Fibroblast of the aortic adventitia (primary cell): ENCODE results near the gene COG7. TPM values are rescaled to one million over a fixed set of nuclear protein-coding genes. Genes with fewer than 3 reads are reported as not detected.
"Not testable (repeated sequence)": the region's sequence is repeated elsewhere in the genome, so short reads cannot be mapped to it uniquely, and the experiment has no call there.

Experiments used
- DNase-seq: peaks from one replicate; pipeline ENCODE4 v3.0.0-alpha.2; 2010; ENCODE audit warnings: low read depth
- H3K4me3 ChIP-seq: 2 replicates; pipeline ENCODE4 v1.5.1; 2011; ENCODE audit warnings: low read depth, mild to moderate bottlenecking, control low read depth, low read length, moderate library complexity
- CTCF ChIP-seq: IDR thresholded peaks from 2 replicates; pipeline ENCODE4 v1.5.1; 2011; ENCODE audit warnings: mild to moderate bottlenecking, low read length, control low read depth, inconsistent platforms; ENCODE audit not compliant: insufficient read depth
- total RNA-seq: library from RNA; depleted of rRNA; stranded (reverse); fragments of >200 nt; gene quantifications from 2 replicates; pipeline ENCODE4 v1.2.3, GENCODE V29; 2012; ENCODE audit warnings: low replicate concordance

Gene COG7
- total RNA-seq, 1 donor, result 18.9 TPM

DNA sequence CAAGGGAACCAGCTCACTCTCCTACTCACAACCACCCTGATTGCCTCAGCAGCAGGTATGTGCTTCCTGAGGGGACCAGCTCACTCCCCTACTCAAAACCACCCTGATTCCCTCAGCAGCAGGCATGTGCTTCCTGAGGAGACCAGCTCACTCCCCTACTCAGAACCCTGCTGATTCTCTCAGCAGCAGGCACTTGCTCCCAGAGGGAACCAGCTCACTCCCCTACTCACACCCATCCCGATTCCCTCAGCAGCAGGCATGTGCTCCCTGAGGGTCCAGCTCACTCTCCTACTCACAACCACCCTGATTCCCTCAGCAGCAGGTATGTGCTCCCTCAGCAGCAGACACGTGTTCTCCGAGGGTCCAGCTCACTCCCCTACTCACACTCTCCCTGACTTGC lies 26.1 kb upstream of the COG7 start:
- DNase-seq, result no peak
- TF ChIP-seq CTCF, result no peak
- no peak overlapping the region for H3K4me3 ChIP-seq

DNA sequence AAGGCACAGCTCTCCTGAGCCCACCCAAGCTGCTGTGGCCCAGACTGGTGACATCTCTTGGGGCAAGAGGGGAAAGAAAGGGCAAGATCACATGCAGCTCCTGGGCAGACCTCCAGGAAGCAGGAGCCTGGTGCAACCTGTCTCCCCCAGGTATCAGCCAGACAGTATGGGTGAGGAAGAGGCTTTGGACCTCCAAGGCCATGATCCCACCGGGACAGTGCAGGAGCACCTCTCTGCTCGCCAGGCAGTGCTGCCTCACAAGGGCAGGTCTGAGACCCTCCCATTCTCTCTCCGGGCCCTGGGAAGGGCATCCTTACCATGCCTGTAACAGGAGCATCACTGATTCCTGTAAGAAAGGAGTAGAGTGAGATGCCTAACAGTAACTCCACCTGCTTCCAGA lies 25.6 kb upstream of the COG7 start:
- DNase-seq, result no peak
- H3K4me3 ChIP-seq, result no peak overlapping the region
- TF ChIP-seq CTCF, result no peak

DNA sequence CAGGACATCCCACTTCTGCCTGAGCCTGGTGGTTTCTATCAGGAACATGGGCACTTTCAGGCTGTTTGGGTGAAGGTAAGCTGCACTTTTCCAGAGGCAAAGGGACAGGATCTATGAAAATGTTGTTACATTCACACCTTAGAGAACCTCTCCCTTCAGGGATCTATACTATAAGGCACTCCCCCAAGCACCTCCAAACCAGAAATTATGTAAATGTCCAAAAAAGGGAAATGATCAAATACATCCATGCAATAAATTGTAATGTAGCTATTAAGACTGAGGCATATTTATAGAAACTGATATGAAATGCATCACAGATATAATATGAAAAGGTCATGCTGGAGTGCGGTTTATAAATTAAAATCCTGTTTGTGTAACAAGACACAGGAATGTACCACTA lies 23.3 kb upstream of the COG7 start:
- TF ChIP-seq CTCF, result no peak
- H3K4me3 ChIP-seq, result no peak overlapping the region
- no peak for DNase-seq

DNA sequence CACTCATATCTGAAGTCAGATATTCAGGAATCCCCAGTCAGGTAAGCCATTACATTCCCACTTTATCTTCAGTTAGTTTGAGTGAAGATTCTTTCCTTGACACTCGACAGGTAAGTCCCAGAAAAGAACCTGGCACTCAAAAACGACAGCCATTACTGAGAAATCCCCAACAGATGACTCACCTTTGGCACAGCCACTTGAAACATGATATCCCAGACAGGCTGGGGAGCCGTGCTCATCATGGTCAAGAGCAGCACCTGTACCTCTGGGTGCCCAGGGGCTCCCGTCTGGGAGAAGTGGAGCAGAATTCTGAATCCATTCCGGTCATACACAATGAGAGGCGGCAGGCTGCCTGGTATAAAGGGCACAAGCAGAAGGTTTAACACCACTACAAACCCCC lies 16.8 kb upstream of the COG7 start:
- DNase-seq, result peak; percentile 19
- TF ChIP-seq CTCF, result no peak
- H3K4me3 ChIP-seq, result no peak overlapping the region

- peak; percentile 62 for DNase-seq
- H3K4me3 ChIP-seq, result no peak overlapping the region
- TF ChIP-seq CTCF, result no peak
These were observed 13.3 kb upstream of the COG7 start for GRCh38 chr16:23466162-23466885.

- DNase-seq, result no peak
- TF ChIP-seq CTCF, result no peak
- H3K4me3 ChIP-seq, result no peak overlapping the region
These were observed 12.2 kb upstream of the COG7 start for GRCh38 chr16:23465179-23465578.

- no peak for TF ChIP-seq CTCF
- DNase-seq, result no peak
- no peak overlapping the region for H3K4me3 ChIP-seq
These were observed 11.2 kb upstream of the COG7 start for GRCh38 chr16:23464196-23464595.

GRCh38 chr16:23462994-23463393 lies 10.0 kb upstream of the COG7 start:
- H3K4me3 ChIP-seq, result not testable (repeated sequence)
- peak; percentile 91 for DNase-seq
